K562 (cell line): ENCODE measurements around the gene LPA. TPM values are rescaled to one million over a fixed set of nuclear protein-coding genes. Genes with fewer than 3 reads are reported as not detected.
"Not testable (repeated sequence)": the region's sequence is repeated elsewhere in the genome, so short reads cannot be mapped to it uniquely, and the experiment has no call there.

Experiments used
- ATAC-seq: fragments of 200-7000 bp; cut with Tn5 transposase; 3 replicates; pipeline ENCODE4 v1.9.1; 2020; ENCODE audit warnings: moderate library complexity
- BruUV-seq: library from RNA; stranded (reverse); fragments of 400-500 nt; replicated peaks from 2 replicates; lab custom pipeline; 2021; lab: Mats Ljungman, UMichigan
- CTCF ChIA-PET: fragments of 300-600 bp; formaldehyde crosslinking; extraction: SDS; loops from one replicate; lab custom pipeline; 2021; ENCODE audit warnings: low intra/inter-chr PET ratio; lab: Yijun Ruan, JAX
- POLR2A ChIA-PET: fragments of 300-600, 350-650 bp; sonication (Branson Sonifier 250); formaldehyde crosslinking; extraction: SDS; loops from one replicate; lab custom pipeline; 2021; ENCODE audit warnings: antibody characterized with exemption, inconsistent platforms; lab: Yijun Ruan, JAX
- DNase-seq, 4 experiments: peaks; one replicate each; pipeline versions ENCODE4 v3.0.0 to v3.0.0-alpha.2; 2011 to 2018; ENCODE audit warnings: low spot score in 3 of 4, mixed read lengths in 3 of 4; ENCODE audit errors: extremely low read depth in 1 of 4
- FAIRE-seq: peaks from 2 replicates; lab custom pipeline; 2011; peaks lifted over from hg19 to GRCh38; lab: Jason Lieb, UNC
- H2AFZ ChIP-seq: 2 replicates; pipeline ENCODE4 v1.6.0; 2011; ENCODE audit warnings: low read depth, low read length, control low read depth, inconsistent platforms
- H3K27ac ChIP-seq: fragments of 200-600 bp; 3 replicates; pipeline ENCODE4 v1.8.0; 2011; ENCODE audit warnings: low read depth, mild to moderate bottlenecking, control low read depth, inconsistent platforms, low read length, moderate library complexity, mixed read lengths; ENCODE audit errors: extremely low read depth
- H3K27me3 ChIP-seq, 2 experiments: fragments of 300-600 bp in 1 of 2; 2 replicates in 1 of 2; 3 replicates in 1 of 2; pipeline versions ENCODE4 v1.6.0 to v1.8.0; 2011; ENCODE audit warnings: inconsistent platforms in 2 of 2, low read length in 2 of 2, mild to moderate bottlenecking in 1 of 2, mixed read lengths in 1 of 2, moderate library complexity in 1 of 2; ENCODE audit not compliant: control insufficient read depth in 2 of 2, insufficient read depth in 2 of 2
- H3K36me3 ChIP-seq: fragments of 300-600 bp; 3 replicates; pipeline ENCODE4 v1.8.0; 2011; ENCODE audit warnings: mild to moderate bottlenecking, low read length, inconsistent platforms; ENCODE audit not compliant: control insufficient read depth, insufficient read depth
- H3K4me1 ChIP-seq, 2 experiments: fragments of 200-600 bp in 1 of 2; replicated peaks in 1 of 2; 2 replicates in 1 of 2; 3 replicates in 1 of 2; pipeline versions ENCODE4 v1.5.1 to v1.8.0; 2011; ENCODE audit warnings: inconsistent platforms in 2 of 2, low read length in 2 of 2, mild to moderate bottlenecking in 1 of 2, mixed read lengths in 1 of 2, moderate library complexity in 1 of 2; ENCODE audit not compliant: control insufficient read depth in 2 of 2, insufficient read depth in 2 of 2
- H3K4me2 ChIP-seq: 2 replicates; pipeline ENCODE4 v1.6.1; 2011; ENCODE audit warnings: low read length, control low read depth, inconsistent platforms, mixed read lengths; ENCODE audit not compliant: insufficient read depth
- H3K4me3 ChIP-seq: fragments of 200-600 bp; sonication (generic), shearing (Covaris generic); 2 replicates; pipeline ENCODE4 v1.5.1; 2016; ENCODE audit warnings: control low read depth, inconsistent platforms
- H3K79me2 ChIP-seq: fragments of 200-600 bp; 3 replicates; pipeline ENCODE4 v1.8.0; 2011; ENCODE audit warnings: low read length, inconsistent platforms; ENCODE audit not compliant: control insufficient read depth, insufficient read depth
- H3K9ac ChIP-seq, 2 experiments: 2 replicates each; pipeline versions ENCODE4 v1.6.0 to v1.6.1; 2011; ENCODE audit warnings: low read depth in 2 of 2, low read length in 2 of 2, control low read depth in 1 of 2, inconsistent platforms in 1 of 2, mild to moderate bottlenecking in 1 of 2, mixed read lengths in 1 of 2; ENCODE audit not compliant: insufficient read depth in 1 of 2
- H3K9me1 ChIP-seq: one replicate; pipeline ENCODE4 v1.6.0; 2011; ENCODE audit warnings: inconsistent platforms, mild to moderate bottlenecking, low read length, moderate library complexity; ENCODE audit not compliant: control insufficient read depth, insufficient read depth
- H3K9me3 ChIP-seq: replicated peaks from 2 replicates; pipeline ENCODE4 v1.5.1; 2011; ENCODE audit warnings: low read depth, low read length, inconsistent platforms; ENCODE audit not compliant: control insufficient read depth, insufficient read depth
- H4K20me1 ChIP-seq: replicated peaks from 2 replicates; pipeline ENCODE4 v1.6.1; 2011; ENCODE audit warnings: low read length, inconsistent platforms, mixed read lengths; ENCODE audit not compliant: control insufficient read depth, insufficient read depth
- ARID1B ChIP-seq: fragments of 450-650 bp; IDR thresholded peaks from 2 replicates; pipeline ENCODE4 v1.6.1; 2016; ENCODE audit warnings: antibody characterized with exemption, mild to moderate bottlenecking, inconsistent platforms
- CXXC5 ChIP-seq: fragments of 250-450 bp; sonication (Bioruptor Pico); IDR thresholded peaks from 2 replicates; pipeline ENCODE4 v1.8.0; 2022; ENCODE audit warnings: inconsistent platforms, mild to moderate bottlenecking, moderate library complexity
- EGR1 ChIP-seq: fragments of 450-650 bp; conservative IDR thresholded peaks from 2 replicates; pipeline ENCODE4 v1.6.1; 2017; ENCODE audit warnings: mild to moderate bottlenecking
- FOXA3 ChIP-seq, 2 experiments: fragments of 450-650 bp in 1 of 2; sonication (generic) in 1 of 2; formaldehyde crosslinking; IDR thresholded peaks in 1 of 2; conservative IDR thresholded peaks in 1 of 2; 2 replicates each; pipeline versions ENCODE4 v1.4.0 to v1.8.0; 2020 to 2022; ENCODE audit warnings: mild to moderate bottlenecking in 2 of 2, missing genetic modification reagents in 1 of 2
- FOXK2 ChIP-seq, 2 experiments: fragments of 450-650 bp; IDR thresholded peaks in 1 of 2; conservative IDR thresholded peaks in 1 of 2; 2 replicates each; pipeline ENCODE4 v1.6.1; 2016; ENCODE audit warnings: low read depth in 2 of 2, mild to moderate bottlenecking in 1 of 2
- L3MBTL2 ChIP-seq: fragments of 450-650 bp; IDR thresholded peaks from 2 replicates; pipeline ENCODE4 v1.6.1; 2016; ENCODE audit warnings: mild to moderate bottlenecking, moderate library complexity
- LEF1 ChIP-seq: fragments of 450-650 bp; IDR thresholded peaks from 2 replicates; pipeline ENCODE4 v1.6.1; 2016; ENCODE audit warnings: mild to moderate bottlenecking
- NFRKB ChIP-seq: fragments of 450-650 bp; IDR thresholded peaks from 2 replicates; pipeline ENCODE4 v1.6.1; 2016; ENCODE audit warnings: low read depth
- NRF1 ChIP-seq, 2 experiments: fragments of 450-650 bp; IDR thresholded peaks in 1 of 2; conservative IDR thresholded peaks in 1 of 2; 2 replicates each; pipeline ENCODE4 v1.6.1; 2014; ENCODE audit warnings: mild to moderate bottlenecking in 2 of 2
- RBFOX2 ChIP-seq: fragments of 200-400 bp; formaldehyde crosslinking; IDR thresholded peaks from 2 replicates; pipeline ENCODE4 v1.6.1; 2017; ENCODE audit warnings: low read depth, mild to moderate bottlenecking, low read length, moderate library complexity
- TAF7 ChIP-seq: fragments of 450-650 bp; IDR thresholded peaks from 2 replicates; pipeline ENCODE4 v1.6.1; 2016; ENCODE audit warnings: missing genetic modification characterization, missing compliant biosample characterization
- TARDBP ChIP-seq: fragments of 450-650 bp; IDR thresholded peaks from 2 replicates; pipeline ENCODE4 v1.6.1; 2016
- YY1 ChIP-seq, 3 experiments: IDR thresholded peaks; 2 replicates each; pipeline ENCODE4 v1.6.1; 2011; ENCODE audit warnings: low read length in 2 of 3, mild to moderate bottlenecking in 2 of 3, moderate library complexity in 2 of 3, borderline replicate concordance in 1 of 3, control low read depth in 1 of 3, low read depth in 1 of 3; ENCODE audit not compliant: insufficient read depth in 3 of 3, insufficient replicate concordance in 2 of 3, control insufficient read depth in 1 of 3, insufficient read length in 1 of 3; ENCODE audit errors: extremely low read depth in 1 of 3
- WGBS: fragments of 100-300 bp; shearing (Covaris generic); methylation state at CpG from one replicate; pipeline ENCODE4 v1.1.6; 2016; ENCODE audit warnings: low coverage, mixed read lengths; ENCODE audit not compliant: insufficient coverage; ENCODE audit errors: missing lambda C conversion rate; 5-methylcytosine and 5-hydroxymethylcytosine counted together
- in situ Hi-C: fragments of 300-500 bp; cut with MboI; formaldehyde crosslinking; loops from 4 replicates; pipeline ENCODE4 v1.15.0; 2018; ENCODE audit warnings: inconsistent platforms, mixed read lengths
- intact Hi-C: fragments of 100-400 bp; cut with micrococcal nuclease; formaldehyde crosslinking; loops from 2 replicates; pipeline ENCODE4 v1.14.2; 2022
- polyA plus RNA-seq, 8 experiments: library from polyadenylated mRNA; depleted of rRNA in 4 of 8; stranded (reverse) in 5 of 8; unstranded in 3 of 8; fragments of >200 nt; fragmentation: Nextera tagmentation in 2 of 8; fragmentation: Illumina TruSeq in 1 of 8; extraction: Ambion mirVana in 2 of 8; extraction: Trizol in 1 of 8; gene quantifications; 2 replicates each; pipeline versions ENCODE4 v1.2.1 to v1.2.3, GENCODE V29; 2011 to 2014; ENCODE audit warnings: inconsistent platforms in 1 of 8, missing spikeins in 1 of 8
- total RNA-seq, 7 experiments: library from RNA; depleted of rRNA in 6 of 7; stranded (reverse); fragments of >200 nt in 6 of 7; fragmentation: Illumina TruSeq in 2 of 7; extraction: Trizol in 2 of 7; gene quantifications; 2 replicates each; pipeline versions ENCODE4 v1.2.1 to v1.2.3, GENCODE V29; 2011 to 2021; ENCODE audit warnings: low replicate concordance in 1 of 7

LPA gene
- total and polyA plus RNA-seq, 9 of the 15 experiments (the other 6 are each of a cell fraction or from before 2014, with no cell fraction given) = 0.01 to 0.18 (median 0.07) TPM; not detected in 6

DNA sequence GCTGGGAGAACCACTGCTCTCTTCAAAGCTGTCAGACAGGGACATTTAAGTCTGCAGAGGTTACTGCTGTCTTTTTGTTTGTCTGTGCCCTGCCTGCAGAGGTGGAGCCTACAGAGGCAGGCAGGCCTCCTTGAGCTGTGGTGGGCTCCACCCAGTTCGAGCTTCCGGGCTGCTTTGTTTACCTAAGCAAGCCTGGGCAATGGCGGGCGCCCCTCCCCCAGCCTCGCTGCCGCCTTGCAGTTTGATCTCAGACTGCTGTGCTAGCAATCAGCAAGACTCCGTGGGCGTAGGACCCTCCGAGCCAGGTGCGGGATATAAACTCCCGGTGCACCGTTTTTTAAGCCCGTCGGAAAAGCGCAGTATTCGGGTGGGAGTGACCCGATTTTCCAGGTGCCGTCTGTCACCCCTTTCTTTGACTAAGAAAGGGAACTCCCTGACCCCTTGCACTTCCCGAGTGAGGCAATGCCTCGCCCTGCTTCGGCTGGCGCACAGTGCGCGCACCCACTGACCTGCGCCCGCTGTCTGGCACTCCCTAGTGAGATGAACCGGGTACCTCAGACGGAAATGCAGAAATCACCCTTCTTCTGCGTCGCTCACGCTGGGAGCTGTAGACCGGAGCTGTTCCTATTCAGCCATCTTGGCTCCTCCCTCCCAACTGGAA, 21.2 kb upstream of the LPA start:
- FAIRE-seq, H3K36me3 ChIP-seq, H3K27ac ChIP-seq, DNase-seq, H3K4me1 ChIP-seq, POLR2A ChIA-PET, BruUV-seq, H3K27me3 ChIP-seq, H3K9me3 ChIP-seq, H4K20me1 ChIP-seq, H3K79me2 ChIP-seq, H3K9ac ChIP-seq, ATAC-seq, intact Hi-C loops, in situ Hi-C loops, H3K9me1 ChIP-seq: not testable (repeated sequence)
- CTCF ChIA-PET = interaction anchor here (0.7 kb wide), 1 partner anchor 13 kb away, joined by 3 read pairs; no protein-coding TSS in a partner anchor
- Histone ChIP-seq H3K4me2 (peak overlapping the region; percentile 58), H2AFZ (peak overlapping the region; percentile 90), H3K4me3 (peak overlapping the region; percentile 24; the same call in 1 of the 2 replicates)
- WGBS = 13% methylated on average over 17 of the region's 32 CpGs
- 0 out of 2 replicates have a peak, but pooled peaks have one; percentile 18 for TF ChIP-seq EGR1
- TF ChIP-seq L3MBTL2 = 0 out of 2 replicates have a peak, but pooled peaks have one; percentile 48
- TF ChIP-seq RBFOX2 = 0 out of 2 replicates have a peak, but pooled peaks have one; percentile 17
- TF ChIP-seq LEF1 = 0 out of 2 replicates have a peak, but pooled peaks have one; percentile 20
- 0 out of 2 replicates have a peak, but pooled peaks have one; percentile 33 for TF ChIP-seq CXXC5 (CRISPR knock-in tag)
- TF ChIP-seq FOXK2 (conservative IDR thresholded peaks at IDR 0.05 in 1 of 2, IDR thresholded peaks at IDR 0.05 in 1 of 2; ENCODE audit: low read depth in 2 of 2) = peak; percentile 53 to 73; a peak in 3 of 4 replicates
- TF ChIP-seq NRF1 (conservative IDR thresholded peaks at IDR 0.05 in 1 of 2, IDR thresholded peaks at IDR 0.05 in 1 of 2) = 0 out of 4 replicates have a peak, but pooled peaks of 1 of the 2 experiments have one; percentile 22
- TF ChIP-seq FOXA3 (CRISPR knock-in tag; conservative IDR thresholded peaks at IDR 0.05 in 1 of 2, IDR thresholded peaks at IDR 0.05 in 1 of 2) = peak in 1 of 2 experiments; percentile 89; a peak in 2 of 4 replicates
- peak; percentile 42; the same call in 1 of the 2 replicates for TF ChIP-seq TARDBP
- TF ChIP-seq TAF7 (tag) = peak; percentile 51; the same call in 1 of the 2 replicates
- peak in 1 of 3 experiments; percentile 53 for TF ChIP-seq YY1 (IDR thresholded peaks at IDR 0.05; ENCODE audit: borderline replicate concordance in 1 of 3, control insufficient read depth in 1 of 3, extremely low read depth in 1 of 3, insufficient read depth in 3 of 3, insufficient read length in 1 of 3, insufficient replicate concordance in 2 of 3, low read depth in 1 of 3, low read length in 2 of 3)
- 0 out of 2 replicates have a peak, but pooled peaks have one; percentile 22 for TF ChIP-seq ARID1B
- peak; percentile 66; the same call in 1 of the 2 replicates for TF ChIP-seq NFRKB
